GM12872 (cell line): ENCODE data around the gene MLLT3.

Source experiments
- CTCF ChIP-seq: IDR thresholded peaks from 3 replicates; pipeline ENCODE4 v1.5.1; 2011; ENCODE audit warnings: low read depth, mild to moderate bottlenecking, low read length, moderate library complexity; ENCODE audit not compliant: insufficient read depth

MLLT3 gene

DNA sequence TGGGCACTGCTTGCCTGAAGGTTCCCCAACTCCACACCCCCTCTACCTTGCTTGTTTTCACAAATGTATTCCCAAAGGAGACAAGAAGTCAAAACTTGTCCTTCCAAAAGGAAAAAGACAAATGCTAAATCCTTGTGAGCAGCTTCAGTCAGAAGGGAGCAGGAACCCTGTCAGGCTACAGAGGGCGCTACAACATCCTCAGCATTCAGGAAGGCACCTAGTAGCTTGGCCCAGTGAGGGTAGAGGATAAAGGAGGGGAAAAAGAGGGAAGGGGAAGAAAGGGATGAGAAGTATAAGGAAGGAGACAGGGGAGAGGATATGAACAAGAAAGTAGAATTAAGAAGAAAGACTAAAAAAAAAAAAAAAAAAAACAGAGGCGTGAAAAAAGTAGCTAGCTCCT, 97.5 kb downstream of the MLLT3 start:
- TF ChIP-seq CTCF = peak; percentile 48

DNA sequence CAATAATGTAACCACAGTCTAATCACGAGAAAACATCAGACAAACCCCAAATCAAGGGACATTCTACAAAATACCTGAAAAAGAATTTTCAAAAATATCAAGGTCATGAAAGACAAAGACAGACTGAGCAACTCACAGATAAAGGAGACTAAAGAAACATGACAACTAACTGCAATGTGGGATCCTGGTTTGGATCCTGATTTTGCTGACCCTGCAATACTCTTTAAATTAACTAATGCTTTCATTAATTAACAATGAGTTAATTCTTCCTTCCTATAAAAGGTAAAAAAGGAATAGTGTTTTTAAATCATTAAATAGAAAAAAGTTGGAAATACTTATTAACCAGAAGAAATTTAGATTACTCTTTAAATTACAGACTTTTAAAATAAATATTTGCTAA, 103.6 kb downstream of the MLLT3 start:
- TF ChIP-seq CTCF = no peak

- TF ChIP-seq CTCF = no peak
Observed at GRCh38 chr9:20513126-20513913, 109.0 kb downstream of the MLLT3 start.

GRCh38 chr9:20512636-20513035, 109.7 kb downstream of the MLLT3 start:
- no peak for TF ChIP-seq CTCF

DNA sequence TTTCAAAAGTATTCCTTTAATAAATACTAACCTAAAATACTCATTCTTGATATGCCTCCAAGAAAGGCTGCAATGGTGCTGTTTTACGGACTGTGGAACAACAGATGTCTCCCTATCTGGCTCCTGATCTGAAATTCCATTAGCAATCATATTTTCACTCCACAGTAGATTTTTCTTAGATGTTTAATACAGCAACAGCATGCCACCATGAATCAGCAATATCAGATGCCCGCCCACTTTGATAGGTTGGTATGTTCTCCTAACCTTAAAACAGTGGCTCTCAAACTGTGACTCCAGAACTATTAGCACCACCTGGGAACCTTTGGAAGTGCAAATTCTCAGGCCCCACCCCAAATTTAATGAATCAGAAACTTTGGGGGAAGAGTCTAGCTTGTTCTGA, 110.2 kb downstream of the MLLT3 start:
- no peak for TF ChIP-seq CTCF

GRCh38 chr9:20511686-20512085, 110.6 kb downstream of the MLLT3 start:
- no peak for TF ChIP-seq CTCF

DNA sequence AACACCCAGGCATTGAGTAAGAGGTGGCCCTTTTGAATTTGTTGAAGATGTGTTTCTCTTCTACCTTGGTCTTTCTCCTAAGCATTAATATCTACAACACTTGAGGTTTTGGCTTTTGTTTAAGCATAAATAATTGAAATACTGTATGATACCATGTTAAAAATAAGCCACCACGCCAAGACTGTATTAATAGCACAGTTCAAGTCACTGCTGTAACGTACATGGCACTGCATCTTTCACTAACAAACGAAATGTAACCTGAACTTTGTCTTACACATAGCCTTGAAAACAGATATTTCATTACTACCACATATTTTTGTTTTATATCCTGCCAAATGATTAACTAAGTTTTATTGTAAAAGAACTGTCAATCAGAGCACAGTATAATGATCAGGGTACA, 112.8 kb downstream of the MLLT3 start:
- TF ChIP-seq CTCF = no peak

GRCh38 chr9:20508242-20508641, 114.1 kb downstream of the MLLT3 start:
- TF ChIP-seq CTCF = no peak
